Measurements from ENCODE around the gene TMEM130.
"Not testable (repeated sequence)": the region's sequence is repeated elsewhere in the genome, so short reads cannot be mapped to it uniquely, and the experiment has no call there.

Gene TMEM130

GRCh38 chr7:98877146-98877545, 7.3 kb upstream of the TMEM130 start:
- no peak for DNase-seq (ENCODE audit: low read depth)

DNA sequence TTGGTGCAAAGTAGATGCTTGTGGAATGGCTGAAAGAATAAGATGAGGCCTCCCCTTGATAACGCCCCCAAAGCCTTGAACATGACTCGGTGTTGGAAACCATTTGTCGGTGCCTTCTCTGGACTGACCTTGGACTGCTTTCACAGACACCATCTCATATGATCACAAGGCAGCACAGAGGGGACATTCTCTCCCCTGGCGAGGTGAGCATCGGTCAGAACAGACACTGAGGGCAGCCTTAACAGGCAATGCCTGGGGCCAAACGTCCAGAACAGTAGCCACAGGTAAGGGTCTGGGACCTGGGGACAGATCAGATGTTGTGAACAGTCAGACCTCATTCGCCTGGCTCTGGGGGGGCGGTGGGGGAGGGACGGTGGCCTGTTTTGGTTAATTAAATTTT, 5.7 kb upstream of the TMEM130 start:
- no peak for DNase-seq (ENCODE audit: low read depth)

- no peak for DNase-seq (ENCODE audit: low read depth)
Measured at GRCh38 chr7:98874942-98875341, 5.1 kb upstream of the TMEM130 start.

- not testable (repeated sequence) for DNase-seq (ENCODE audit: low read depth)
Measured at GRCh38 chr7:98873610-98874009, 3.8 kb upstream of the TMEM130 start.

DNA sequence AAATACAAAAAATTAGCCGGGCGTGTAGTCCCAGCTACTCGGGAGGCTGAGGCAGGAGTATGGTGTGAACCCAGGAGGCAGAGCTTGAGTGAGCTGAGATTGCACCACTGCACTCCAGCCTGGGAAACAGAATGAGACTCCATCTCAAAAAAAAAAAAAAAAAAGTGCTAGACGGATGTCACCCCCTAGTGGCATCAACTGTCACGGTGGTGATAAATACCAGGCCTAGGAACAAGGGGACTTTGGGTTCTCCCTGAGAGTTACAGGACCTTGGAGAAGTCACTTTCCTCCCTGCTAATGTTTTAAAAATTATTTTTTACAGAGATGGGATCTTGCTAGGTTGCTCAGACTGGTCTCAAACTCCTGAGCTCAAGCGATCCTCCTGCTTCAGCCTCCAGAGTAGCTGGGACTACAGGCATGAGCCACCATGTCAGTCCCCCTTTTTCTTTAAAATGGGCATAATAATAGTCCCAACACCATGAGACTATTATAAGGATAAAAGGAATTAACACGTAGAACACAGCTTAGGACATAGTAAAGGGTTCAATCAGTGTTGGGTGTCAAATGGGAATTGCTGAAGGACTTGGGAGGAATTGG, 2.6 kb upstream of the TMEM130 start:
- no peak for DNase-seq (ENCODE audit: low read depth)

DNA sequence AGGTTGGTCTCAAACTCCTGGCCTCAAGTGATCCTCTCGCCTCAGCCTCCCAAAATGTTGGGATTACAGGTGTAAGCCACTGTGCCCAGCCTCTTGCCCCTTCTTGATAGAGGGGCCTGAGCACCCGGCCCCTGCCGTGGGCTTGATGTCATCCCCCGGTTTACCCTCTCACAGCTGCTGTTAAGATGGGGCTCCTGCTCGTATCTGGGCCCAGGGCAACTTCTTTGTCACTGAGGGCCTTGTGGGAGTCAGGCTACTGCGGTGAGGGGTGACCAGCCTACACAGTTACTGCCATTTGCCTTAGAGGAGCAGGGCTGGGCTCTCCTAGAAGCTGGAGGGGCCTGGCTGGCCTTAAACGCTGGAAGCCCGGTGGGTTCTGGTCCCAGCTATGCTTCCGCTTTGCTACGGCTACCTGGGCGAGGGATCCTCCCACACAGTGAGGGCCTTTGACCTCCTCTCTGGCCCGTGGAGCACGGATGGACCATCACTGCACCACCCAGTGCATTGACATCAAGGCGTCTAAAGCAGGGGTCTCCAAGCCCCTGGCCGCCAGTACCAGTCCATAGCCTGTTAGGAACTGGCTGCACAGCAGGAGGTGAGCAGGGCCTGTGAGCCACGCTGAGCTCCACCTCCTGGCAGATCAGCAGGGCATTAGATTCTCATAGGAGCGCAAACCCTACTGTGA, 1.1 kb upstream of the TMEM130 start:
- DNase-seq (ENCODE audit: low read depth), result no peak

DNA sequence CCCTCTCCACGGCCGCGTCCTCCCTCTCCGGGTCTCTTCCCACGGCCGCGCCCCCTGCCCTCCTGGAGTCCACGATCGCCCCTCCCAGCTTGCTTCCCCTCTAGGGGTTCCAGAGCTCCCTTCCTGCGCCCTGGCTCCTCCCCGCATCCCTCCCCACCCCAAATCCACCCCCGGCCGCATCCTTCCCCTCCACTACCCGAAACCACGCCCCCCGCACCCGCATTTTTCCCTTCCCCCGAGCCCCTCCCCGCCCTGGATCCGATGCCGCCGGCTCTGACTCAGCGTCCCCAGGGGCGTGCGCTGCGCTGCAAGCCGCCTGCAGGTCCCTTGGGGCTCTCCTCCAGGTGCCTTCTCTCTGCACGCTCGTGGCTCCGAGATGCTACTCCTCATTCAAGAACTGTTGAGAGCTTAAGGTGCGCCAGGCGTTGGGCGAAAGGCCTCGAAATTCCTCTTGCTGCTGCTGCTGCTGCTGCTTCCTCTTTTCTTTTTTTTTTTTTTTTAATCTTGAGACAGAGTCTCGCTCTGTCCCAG, 372 bp upstream of the TMEM130 start:
- DNase-seq (ENCODE audit: low read depth), result peak; percentile 41

DNA sequence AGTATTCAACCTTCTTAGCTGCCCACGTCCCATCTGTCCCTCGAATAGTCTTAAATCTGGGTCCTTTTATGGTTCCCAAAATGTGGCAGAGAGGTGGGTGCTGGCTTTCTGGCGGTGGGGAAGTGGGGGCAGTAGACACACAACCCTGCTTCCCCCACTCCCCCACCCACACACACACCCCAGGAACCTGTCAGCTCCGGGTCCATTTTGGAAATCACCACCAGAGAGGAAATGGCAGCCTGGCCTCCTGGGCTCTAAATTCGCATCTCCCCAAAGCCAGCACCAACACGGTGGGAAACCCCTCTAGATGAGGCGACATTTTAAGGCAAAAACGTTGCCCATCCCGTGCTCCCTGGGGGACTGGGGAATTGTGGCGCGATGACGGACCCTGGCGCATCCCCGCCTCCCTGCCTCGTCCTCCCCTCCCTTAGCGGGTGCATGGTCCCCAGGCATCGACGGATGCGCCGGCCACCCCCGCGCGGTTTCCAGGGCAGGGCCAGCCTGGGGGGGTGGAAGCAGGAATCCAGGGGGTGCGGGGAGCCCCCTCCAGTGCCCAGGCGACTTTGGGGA, 702 bp downstream of the TMEM130 start:
- no peak for DNase-seq (ENCODE audit: low read depth)

GRCh38 chr7:98868450-98868849, 1.4 kb downstream of the TMEM130 start:
- no peak for DNase-seq (ENCODE audit: low read depth)

- DNase-seq (ENCODE audit: low read depth), result no peak
Measured at GRCh38 chr7:98866765-98867164, 3.0 kb downstream of the TMEM130 start.

DNA sequence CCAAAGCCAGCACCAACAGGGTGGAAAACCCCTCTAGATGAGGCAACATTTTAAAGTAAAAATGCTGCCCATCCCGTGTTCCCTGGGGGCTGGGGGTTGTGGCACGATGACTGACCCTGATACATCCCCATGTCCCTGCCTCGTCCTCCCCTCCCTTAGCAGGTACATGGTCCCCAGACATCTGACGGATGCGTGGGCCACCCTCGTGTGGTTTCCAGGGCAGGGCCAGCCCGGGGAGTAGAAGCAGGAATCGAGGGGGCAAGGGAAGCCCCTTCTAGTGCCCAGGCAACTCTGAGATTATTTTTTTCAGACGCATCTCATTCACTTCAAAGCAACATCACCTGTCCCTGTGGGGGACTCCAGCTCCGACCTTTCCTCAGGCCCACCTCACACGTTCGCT, 3.5 kb downstream of the TMEM130 start:
- no peak for DNase-seq (ENCODE audit: low read depth)

- no peak for DNase-seq (ENCODE audit: low read depth)
Measured at GRCh38 chr7:98864731-98865453, 4.9 kb downstream of the TMEM130 start.

DNA sequence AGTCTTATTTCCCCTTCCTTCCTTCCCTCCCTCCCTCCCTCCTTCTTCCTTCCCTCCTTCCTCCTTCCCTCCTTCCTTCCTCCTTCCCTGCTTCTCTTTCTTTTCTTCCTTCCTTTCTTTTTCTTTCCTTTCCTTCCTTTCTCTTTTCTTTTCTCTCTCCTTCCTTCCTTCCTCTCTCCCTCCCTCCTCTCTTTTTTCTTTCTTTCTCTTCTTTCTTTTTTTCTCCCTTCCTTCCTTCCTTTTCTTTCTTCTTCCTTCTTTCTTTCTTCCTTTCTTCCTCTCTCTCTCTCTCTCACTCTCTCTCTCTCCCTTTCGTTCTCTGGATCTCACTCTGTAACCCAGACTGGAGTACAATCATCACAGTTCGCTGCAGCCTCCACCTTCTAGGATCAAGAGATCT, 6.2 kb downstream of the TMEM130 start:
- no peak for DNase-seq (ENCODE audit: low read depth)

GRCh38 chr7:98862716-98863420, 6.9 kb downstream of the TMEM130 start:
- DNase-seq (ENCODE audit: low read depth), result no peak

GRCh38 chr7:98862203-98862602, 7.6 kb downstream of the TMEM130 start:
- no peak for DNase-seq (ENCODE audit: low read depth)

DNA sequence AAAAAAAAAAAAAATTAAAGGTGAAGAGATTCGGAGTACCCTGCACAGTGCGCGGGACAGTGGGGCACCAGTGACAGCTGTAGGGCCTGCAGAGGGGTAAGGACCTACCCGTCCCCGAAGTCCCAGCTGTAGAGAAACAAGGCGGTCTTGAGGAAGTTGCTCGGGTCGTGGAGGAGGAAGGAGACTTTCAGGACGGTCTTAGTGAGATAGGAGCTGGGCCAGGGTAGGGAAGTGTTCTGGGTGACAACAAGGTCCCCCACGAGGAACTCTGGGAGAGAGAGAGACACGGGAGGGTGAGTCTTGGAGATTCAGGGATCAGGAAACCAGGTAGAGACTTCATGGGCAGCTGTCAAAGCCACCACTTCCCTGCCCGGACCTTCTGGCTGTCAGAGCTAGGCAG, 9.7 kb downstream of the TMEM130 start:
- DNase-seq (ENCODE audit: low read depth), result no peak

GRCh38 chr7:98855610-98856422, 14.0 kb downstream of the TMEM130 start:
- no peak for DNase-seq (ENCODE audit: low read depth)

DNA sequence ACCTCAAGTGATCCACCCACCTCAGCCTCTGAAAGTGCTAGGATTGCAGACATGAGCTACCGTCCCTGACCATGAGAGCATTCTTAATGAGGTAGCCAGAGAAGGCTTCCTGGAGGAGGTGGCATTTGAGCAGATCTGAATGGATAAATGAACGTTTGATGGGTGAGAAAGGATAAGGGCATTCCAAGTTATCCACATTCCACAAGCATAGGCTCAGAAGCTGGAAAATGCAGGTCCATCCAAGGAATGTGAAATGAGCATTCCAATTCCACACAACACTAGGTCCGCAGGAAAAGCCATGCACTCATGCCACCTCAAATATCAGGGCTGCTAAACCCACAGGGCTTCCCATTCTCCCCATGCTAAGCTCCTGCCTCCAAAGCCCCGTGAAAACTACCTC, 17.0 kb downstream of the TMEM130 start:
- DNase-seq (ENCODE audit: low read depth), result no peak

GRCh38 chr7:98848918-98849317, 20.9 kb downstream of the TMEM130 start:
- DNase-seq (ENCODE audit: low read depth), result no peak

- not testable (repeated sequence) for DNase-seq (ENCODE audit: low read depth)
Measured at GRCh38 chr7:98842552-98842951, 27.3 kb downstream of the TMEM130 start.
